Measurements from ENCODE around the gene EXD3. TPM values are rescaled to one million over a fixed set of nuclear protein-coding genes. Genes with fewer than 3 reads are reported as not detected.
"Not testable (repeated sequence)": the region's sequence is repeated elsewhere in the genome, so short reads cannot be mapped to it uniquely, and the experiment has no call there.

EXD3 gene
- total RNA-seq, 1 experiment from 2014 or later, result 15.3 TPM

DNA sequence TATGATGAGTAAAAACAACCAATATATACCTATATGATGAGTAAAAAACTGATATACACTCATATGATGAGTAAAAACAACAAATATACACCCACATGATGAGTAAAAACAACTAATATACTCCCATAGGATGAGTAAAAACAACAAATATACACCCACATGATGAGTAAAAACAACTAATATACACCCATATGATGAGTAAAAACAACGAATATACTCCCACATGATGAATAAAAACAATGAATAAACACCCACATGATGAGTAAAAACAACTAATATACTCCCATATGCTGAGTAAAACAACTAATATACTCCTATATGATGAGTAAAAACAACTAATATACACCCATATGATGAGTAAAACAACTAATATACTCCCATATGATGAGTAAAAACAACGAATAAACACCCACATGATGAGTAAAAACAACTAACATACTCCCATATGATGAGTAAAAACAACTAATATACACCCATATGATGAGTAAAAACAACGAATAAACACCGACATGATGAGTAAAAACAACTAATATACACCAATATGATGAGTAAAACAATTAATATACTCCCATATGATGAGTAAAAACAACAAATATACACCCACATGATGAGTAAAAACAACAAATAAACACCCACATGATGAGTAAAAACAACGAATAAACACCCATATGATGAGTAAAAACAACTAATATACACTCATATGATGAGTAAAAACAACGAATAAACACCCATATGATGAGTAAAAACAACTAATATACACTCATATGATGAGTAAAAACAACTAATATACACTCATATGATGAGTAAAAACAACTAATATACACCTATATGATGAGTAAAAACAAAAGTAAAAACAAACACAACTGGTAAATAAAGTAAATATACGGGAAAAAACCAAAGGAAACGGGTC, 95.1 kb downstream of the EXD3 start:
- H3K27ac ChIP-seq (ENCODE audit: insufficient read length, low read depth, low read length); DNase-seq; H3K36me3 Mint-ChIP-seq (ENCODE audit: insufficient read depth in 1 of 3, low read depth in 3 of 3); H3K4ac ChIP-seq (ENCODE audit: low read depth, low read length); H3K23ac ChIP-seq (ENCODE audit: insufficient read length, low read depth, low read length); H3K56ac ChIP-seq (ENCODE audit: insufficient read length, low read depth, low read length); H3K9ac ChIP-seq (ENCODE audit: extremely low read depth, insufficient read length, low read length); H3K27ac Mint-ChIP-seq; H3T11ph ChIP-seq (ENCODE audit: low read length); H3K4me1 Mint-ChIP-seq; H4K91ac ChIP-seq (ENCODE audit: insufficient read length, low read depth, low read length); H3K79me2 ChIP-seq (ENCODE audit: insufficient read depth, low read length); H3K14ac ChIP-seq (ENCODE audit: insufficient read depth, low read length); H3K18ac ChIP-seq (ENCODE audit: insufficient read length, low read depth, low read length); H2BK12ac ChIP-seq (ENCODE audit: insufficient read length, low read depth, low read length); H3K27me3 ChIP-seq (ENCODE audit: insufficient read depth, low read length); H2BK120ac ChIP-seq (ENCODE audit: low read depth, low read length, poor library complexity, severe bottlenecking); H4K5ac ChIP-seq (ENCODE audit: insufficient read length, low read depth, low read length); H3K9me3 ChIP-seq (ENCODE audit: control insufficient read depth, low read depth, low read length); H2AK5ac ChIP-seq (ENCODE audit: insufficient read length, low read length); H3K23me2 ChIP-seq (ENCODE audit: insufficient read length, low read depth, low read length, poor library complexity, severe bottlenecking); H2BK15ac ChIP-seq (ENCODE audit: low read depth, low read length); H2AFZ ChIP-seq (ENCODE audit: low read length); H2BK5ac ChIP-seq (ENCODE audit: insufficient read length, low read length); H3K4me2 ChIP-seq (ENCODE audit: insufficient read depth, insufficient read length, low read length); H4K20me1 ChIP-seq (ENCODE audit: control insufficient read depth, insufficient read depth, insufficient read length); H2BK20ac ChIP-seq (ENCODE audit: low read depth, low read length, poor library complexity, severe bottlenecking); H3K79me1 ChIP-seq (ENCODE audit: insufficient read depth, low read depth, low read length, poor library complexity, severe bottlenecking); H4K8ac ChIP-seq (replicated peaks; ENCODE audit: insufficient read length, low read depth, low read length); H3K4me3 Mint-ChIP-seq; H3K4me1 ChIP-seq (ENCODE audit: insufficient read depth, low read length): not testable (repeated sequence)
- Mint-ChIP-seq H3K9me3 (peaks cover 3 to 38% of the 10 kb centered on the region in 2 experiments), H3K27me3 (ENCODE audit: low read depth) (peaks cover 15% of the 10 kb centered on the region)
- WGBS (ENCODE audit: extremely low coverage, insufficient read length, low lambda C conversion rate), result no CpG with 5 or more reads among the region's 8 CpGs
